AG20443 (cell line): ENCODE data around the gene IL16.
"Not testable (repeated sequence)": the region's sequence is repeated elsewhere in the genome, so short reads cannot be mapped to it uniquely, and the experiment has no call there.

ENCODE experiments used
- DNase-seq: peaks from one replicate; pipeline ENCODE4 v3.0.0; 2012; ENCODE audit warnings: low spot score, mixed read lengths

Gene IL16

DNA sequence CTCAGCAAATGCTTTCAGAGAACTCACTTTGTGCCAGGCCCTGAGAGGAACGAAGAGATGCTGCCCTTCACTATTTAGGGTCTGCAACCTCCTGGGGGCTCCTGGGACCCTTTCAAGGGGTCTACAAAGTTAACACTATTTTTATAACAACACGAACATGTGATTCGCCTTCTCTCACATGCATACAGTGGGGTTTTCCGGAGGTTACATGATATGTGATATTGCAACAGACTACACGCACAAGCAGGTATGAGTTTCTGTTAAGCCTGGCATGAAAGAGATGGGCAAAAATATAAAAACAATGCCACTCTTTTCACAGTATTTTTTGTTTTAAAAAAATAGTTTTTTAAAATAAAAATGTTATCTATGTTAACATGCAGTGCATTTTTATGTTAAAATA, 117.0 kb downstream of the IL16 start:
- no peak for DNase-seq

DNA sequence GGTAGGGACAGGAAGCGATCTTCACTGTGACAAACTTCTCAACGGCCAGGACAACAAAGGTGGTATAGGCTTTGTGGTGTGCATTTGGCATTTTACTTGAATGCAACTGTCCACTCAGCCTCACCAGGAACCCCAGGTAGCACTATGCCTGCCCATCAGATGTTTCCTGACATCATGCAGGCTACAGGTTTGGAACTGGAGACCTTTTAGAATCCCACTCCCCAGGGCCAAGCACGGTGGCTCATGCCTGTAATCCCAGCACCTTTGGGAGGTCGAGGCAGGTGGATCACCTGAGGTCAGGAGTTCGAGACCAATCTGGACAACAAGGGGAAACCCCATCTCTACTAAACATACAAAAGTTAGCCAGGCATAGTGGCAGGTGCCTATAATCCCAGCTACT, 117.7 kb downstream of the IL16 start:
- DNase-seq: no peak

DNA sequence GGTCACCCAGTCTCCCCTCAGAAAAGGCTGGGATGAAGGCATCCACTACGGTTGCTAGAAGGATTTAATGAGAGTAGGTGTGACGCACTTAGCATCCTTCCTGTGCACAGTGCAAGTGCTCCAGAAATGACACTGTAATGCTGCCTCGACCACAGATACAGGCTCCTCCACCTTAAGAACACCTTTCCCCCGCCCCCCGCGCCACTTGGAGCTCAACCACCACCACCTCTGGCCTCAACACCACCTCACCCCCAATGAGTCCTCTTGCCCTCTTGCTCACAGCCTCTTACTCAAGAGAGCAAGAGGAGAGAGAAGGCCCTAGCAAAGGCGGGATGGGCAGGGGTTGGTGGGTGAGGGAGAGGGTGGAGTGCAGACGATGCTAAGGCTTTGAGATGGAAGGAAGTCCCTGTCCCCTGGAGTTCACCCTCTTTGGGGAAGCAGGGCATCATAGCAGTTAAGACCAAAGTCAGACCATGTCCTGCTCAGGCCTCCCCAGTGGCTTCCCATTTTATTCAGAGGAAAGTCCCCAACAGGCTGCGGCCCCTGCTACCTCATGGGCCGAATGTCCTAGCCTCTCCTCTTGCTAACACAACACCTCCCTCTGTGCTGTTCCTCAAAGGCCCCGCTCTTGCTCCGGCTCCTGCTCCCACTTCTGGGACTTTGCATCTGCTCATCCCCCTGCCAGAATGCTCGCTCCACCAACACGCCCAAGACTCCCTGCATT, 118.9 kb downstream of the IL16 start:
- no peak for DNase-seq

DNA sequence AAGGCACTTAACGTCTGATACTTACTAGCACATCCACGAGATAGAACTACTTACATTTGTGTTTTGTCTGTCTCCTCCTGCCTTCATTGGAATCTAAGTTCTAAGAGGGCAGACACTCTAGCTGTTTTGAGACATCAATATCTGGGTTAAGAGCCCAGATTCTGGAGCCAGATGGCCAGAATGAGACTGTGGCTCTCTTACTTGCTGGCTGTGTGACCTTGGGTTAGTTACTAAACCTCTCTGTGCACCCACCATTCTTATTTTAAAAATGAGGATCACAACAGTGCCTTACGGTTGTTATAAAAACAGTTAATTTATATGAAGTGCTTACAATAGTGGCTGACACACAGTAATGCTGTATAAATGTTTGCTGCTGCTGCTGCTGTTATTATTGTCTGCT, 119.6 kb downstream of the IL16 start:
- DNase-seq: no peak

DNA sequence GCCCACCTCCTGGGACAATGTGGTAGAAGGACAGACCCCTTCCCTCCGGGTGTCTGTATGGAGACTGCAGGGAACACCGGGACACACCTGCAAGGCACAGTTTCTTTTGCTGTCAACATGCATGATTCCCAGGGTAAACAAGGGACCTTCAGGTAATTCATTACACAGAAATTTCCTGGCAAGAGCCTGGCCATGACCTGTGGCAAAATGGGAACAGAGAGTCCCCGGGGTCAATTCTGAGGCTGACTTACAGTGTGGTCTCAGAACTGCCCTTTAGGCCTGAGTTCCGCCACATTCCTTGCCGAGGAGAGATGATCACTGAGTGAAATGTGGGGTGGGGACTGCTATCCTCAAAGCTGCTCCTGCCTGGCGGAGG, 121.0 kb downstream of the IL16 start:
- DNase-seq: no peak

DNA sequence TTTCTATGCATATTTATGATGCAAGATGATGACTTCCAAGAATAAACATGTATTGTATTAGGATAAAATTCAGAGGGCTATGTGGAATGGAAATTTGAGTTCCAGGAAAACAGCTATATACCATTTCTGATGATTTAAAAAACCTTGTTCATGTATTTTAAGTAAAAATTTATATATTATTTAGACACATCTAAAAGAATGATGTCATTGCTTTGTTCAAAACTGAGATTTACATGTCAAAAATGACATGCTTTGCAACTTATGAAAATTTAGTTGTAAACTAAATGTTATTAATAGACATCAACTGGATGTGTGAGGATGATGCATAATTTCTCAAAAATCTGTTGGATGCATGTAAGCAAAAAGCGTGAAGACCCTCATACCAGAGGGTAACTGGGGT, 125.0 kb downstream of the IL16 start:
- DNase-seq: no peak

DNA sequence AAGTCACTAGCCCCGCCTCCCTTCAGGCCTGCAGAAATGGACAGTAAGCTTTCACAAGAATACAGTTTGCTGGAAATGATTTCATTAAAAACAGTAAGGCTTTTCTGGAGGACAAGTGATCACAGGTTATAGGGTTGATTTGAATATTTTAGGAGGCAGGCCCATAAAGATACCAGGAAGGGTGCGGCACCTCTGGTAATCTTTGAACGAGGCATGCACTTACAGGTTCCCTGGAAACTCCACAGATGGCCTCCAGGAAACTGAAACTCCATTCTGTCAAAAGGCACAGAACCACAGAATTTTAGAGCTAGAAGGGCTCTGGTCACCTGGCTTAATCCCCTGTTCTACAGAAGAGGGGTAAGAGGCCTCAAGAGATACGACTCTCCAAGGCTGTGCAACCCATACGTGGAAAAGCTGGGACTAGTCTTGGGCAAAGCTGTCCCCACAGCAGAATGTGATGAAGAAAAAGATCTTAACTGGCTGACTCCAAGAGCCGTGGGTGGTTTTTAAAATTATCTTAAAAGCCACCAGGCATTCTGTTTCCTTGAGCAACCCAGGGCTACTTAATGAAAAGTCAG, 126.1 kb downstream of the IL16 start:
- no peak for DNase-seq

DNA sequence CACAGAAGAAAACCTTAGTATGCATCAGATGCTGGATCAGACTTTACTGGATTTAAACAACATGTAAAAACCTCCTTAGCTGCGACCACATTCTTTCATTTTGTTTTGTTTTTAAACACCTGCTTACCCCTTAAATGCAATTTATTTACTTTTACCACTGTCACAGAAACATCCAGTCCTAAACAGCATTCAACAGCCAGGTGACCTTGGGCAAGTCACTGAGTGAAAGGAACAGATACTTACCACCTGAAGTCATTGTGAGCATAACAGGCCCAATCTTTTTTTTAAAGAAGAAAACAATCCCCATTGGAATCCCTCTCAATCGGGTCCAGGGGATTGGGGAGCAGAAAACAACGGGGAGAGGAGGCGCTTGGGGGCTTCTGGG, 126.9 kb downstream of the IL16 start:
- DNase-seq: no peak

DNA sequence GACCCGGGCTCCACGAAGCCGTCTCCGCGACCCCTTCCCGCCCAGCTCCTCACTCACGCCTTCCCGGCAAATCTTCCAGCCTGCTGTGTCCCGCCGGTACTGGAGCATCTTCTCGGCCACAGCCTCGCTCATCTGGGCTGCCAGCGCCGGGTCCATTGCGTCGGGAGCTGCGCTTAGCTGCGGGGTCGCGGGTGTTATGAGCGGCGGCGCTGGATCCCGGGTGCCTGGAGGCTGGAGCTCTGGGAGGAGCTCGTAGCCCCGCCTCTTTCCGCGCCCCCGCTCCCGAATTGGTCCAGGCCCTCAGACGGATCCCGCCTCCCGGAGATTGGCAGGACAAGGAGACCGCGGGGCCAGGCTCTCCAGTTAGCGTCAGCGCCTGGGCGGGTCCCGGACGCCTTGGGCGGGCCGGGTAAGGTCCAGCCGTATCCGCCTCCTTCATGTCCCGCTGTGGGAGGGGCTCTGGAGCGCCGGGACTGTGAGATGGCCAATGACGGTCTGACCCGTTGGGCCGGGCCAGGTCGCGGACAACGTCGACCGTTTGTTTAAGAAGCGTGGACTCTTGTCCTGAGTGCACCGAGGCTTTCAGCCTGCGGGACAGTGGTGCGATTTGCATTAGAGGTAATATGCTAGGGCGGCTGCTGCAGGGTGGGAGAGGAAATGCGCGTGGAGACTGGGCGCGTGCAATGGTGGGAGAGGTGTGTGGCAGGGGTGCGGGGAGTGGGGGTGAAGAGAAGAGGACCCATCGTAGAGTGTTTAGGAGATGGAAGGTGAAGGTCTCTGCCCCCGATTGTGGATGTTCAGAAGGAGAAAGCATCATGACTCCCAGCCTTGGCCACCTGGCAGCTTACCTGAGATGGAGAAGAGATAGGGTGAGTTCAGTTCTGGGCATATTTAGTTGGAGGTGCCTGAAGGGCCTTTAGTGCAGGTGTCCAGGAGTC, 127.5 kb downstream of the IL16 start, which contains the start of gene STARD5:
Gene STARD5 (minus strand): TSS at position 198 of the 938 bp plus-strand sequence. CDS start 42 bp downstream, at position 156.
- DNase-seq: peak; percentile 99

DNA sequence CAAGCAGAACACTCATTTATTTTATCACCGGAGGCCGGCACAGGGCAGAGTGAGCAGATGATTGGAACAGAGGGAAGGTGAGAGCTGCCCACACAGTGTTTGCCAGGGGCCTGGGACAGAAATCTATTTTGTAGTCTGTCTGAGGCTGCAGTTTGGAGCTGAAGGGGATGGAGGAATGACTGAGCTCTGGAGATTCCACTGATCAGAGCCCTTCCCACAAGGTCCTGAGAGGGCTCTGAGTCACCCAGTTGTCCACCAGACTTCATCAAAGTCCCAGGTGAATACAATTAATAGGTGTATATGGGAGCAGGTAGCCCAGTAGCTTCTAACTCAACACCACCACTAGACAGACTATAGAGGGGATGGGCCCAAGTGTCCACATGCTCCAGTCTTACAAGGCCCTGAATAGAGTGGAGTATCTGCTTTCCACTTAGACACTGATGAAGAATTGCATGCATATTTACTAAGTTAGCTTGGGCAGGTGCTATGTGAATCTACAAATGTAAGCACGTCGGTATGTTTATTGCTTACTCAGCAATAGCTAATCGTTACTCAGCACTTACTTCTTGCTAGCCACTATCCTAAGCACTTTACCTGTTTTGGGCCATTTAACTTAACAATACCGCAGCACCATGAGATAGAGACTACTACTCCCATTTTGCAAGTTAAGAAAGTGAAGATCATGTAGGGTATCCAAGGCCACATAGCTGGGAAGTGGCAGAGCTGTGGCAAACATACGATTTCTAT, 130.0 kb downstream of the IL16 start:
- no peak for DNase-seq

DNA sequence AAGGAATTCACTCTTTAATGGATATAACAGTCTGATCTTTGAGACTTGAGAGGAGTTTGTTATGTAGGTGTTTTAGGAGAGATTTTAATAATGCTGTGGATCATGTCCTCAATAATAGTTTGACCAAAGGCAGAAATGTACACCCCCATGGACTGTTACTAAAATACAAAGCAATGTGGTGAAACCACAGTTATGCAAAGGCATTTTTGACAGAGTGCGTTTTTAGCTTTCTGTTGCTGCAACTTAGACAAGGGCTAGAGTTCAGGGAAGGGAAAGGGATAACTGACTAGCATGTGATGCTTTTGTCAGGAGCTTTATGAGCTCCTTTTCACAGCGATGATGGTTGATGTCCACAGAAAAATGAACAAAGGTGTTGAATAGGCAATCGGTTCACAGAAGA, 130.8 kb downstream of the IL16 start:
- peak; percentile 69 for DNase-seq

DNA sequence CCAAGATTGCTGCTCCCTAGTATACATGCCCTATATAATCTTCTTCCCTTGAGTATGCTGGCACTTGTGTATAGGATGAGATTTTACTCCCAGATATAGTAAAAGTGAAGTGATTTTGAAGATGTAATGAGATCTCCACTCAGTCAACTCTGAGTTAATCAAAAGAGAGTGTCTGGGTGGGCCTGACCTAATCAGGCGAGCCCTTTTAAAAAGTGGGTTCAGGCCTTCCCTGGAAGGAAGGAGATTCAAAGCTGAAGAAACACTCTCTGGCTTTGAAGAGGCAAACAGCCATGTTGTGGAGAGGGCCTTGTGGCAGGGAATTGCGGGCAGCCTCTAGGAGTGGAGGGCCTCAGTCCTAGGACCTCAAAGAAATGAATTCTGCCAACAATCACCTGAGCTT, 132.8 kb downstream of the IL16 start:
- DNase-seq: no peak

DNA sequence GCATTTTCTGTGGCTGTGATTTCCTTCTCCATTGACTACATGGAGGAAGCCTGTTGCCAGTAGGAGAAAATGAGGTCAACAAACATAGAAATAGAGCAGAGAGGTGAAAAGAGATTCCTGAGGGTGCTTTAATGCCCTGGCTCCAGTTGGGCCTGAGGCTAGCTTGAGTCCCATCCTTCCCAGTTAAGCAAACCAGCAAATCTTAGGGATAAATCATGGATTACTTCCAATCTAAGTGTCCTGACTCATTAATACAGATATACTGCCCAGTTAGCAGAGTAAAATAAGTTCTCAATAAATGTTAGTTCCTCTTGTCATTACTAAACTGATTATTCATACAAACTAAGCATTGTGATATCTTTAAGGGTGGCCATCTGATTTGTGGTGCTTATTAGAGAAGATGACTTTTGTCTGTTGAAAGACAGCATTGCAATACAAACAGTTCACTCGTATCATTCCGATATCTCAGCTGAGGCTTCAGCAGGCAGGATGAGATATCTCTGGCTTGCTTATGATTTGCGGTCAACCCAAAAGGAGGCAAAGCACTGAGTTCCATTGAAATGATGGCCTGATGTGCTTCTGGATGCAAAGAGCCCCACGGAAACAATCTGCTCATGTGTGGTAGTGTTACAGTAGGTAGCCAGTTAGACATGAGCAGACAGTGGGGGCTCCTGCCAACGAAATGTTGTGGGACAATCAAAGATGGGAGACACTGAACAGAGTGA, 133.8 kb downstream of the IL16 start:
- no peak for DNase-seq

DNA sequence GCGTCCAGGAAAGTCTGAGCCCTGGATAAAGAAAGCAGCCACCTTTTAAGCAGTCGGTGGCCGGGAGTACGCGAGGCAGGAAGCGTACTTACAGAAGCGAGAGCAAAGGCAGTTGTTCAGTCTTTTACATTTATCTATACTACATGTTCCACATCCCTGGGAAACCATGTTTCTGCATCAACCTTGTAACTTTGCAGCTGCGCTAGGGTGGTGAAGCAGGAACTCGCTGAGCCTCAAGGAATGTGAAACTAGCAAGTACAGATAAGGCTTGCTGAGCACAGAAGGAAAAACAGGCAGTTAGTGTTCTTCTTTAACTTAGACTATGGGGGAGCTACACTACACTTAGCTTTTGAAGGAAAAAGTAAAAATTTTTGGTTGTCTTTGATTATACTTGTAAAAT, 134.5 kb downstream of the IL16 start:
- not testable (repeated sequence) for DNase-seq

DNA sequence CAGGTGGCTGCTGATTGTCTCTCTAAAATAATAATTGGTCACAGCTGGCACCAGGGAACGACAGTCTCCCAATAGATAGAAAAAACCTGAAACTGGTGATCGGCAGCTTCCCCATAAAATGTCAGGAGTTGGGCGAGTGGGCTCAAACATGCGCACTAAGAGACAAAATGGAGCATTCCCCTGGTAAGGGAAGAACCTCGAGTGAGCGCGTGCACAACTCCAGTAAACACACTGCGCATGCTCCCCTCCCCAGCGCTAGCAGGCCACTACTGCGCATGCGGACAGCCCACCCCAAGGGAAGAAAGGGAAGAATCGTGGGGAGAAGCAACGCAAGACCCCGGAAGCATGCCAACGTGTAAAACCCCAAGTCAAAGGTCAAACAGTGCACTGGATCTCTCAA, 134.9 kb downstream of the IL16 start:
- no peak for DNase-seq

DNA sequence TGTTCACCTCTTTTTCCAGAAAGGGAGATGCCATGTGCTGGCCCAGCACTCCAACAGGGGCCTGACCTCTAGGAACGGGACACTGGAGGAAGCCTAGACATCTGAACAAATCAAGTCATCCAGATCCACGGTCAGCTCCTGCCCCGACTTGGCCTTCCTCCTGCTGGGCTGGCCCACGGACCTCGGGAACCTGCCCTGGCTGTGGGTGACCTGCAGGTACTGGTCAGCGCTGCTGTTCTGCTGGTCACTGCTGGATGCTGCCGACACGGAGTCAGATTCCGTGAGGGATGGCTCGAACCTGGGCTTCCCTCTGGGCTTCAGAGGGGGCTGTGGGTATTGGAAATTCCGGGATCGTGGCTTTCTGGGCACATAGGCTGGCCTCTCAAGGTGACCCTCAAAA, 135.6 kb downstream of the IL16 start:
- no peak for DNase-seq

DNA sequence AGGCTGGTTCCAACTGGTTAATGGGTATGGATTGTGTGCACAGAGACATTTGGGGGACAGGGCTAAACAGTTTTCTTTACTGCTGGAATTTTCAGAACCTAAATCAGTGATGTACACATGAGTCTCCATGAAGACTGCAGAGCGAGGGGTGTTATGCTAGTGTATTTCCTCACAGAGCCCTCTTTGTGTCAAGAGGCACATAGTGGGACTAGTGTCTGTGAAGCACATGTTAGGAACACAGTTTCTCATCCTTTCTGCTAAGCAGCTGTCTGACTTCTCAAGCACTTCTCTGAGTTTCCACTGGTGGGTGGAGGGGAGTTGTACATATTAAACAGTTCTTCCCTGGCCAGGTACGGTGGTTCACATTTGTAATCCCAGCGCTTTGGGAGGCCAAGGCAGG, 136.7 kb downstream of the IL16 start:
- no peak for DNase-seq

DNA sequence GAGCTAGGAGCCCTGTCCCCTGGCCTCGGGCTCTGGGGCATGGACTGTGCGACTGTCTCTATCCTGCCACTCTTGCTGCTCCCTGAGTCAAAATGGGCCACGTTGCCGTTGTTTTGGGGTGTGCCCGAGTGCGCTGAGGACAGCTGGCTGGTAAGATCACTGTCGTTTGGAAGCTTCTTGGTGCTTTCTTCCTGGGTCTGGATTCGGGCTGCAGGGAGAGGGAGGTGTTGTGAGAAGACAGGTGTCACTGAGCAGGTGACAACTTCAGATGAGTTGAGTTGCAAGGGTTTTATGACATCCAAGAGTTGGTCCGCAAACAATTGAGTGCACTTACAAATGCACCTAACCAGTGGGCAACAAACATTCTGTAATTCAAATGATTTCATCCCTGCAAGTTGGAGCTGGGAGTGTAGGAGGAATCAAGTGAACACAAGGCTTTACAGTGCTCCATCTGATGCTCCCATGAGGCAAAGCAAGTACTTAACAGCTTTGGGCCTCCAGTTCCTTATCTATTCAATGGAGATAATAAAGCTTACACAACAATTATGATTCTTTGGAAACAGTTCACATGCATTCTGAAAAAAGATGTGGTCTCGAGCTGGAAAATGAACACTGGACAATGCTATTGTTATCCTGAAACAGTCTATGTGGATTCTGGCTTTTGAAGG, 138.2 kb downstream of the IL16 start:
- no peak for DNase-seq

DNA sequence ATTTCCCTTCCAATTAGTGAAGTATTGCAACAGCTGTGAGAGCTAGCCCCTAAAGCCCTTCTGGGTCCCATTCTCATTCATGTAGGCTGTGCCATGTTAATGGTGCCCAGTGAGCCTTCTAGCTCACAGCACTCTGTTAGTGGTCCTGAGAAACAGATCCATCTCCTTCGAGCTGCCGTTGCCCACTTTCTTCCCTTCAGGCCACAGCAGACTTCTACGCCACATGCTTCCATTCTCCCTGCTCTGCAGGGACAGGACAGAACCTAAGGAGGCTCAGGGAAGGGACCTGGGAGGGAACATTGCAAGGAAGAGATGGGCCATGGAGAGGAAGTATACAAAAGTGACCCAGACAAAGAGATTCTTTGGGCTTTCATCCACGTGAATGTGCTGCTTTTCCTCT, 139.0 kb downstream of the IL16 start:
- DNase-seq: no peak

DNA sequence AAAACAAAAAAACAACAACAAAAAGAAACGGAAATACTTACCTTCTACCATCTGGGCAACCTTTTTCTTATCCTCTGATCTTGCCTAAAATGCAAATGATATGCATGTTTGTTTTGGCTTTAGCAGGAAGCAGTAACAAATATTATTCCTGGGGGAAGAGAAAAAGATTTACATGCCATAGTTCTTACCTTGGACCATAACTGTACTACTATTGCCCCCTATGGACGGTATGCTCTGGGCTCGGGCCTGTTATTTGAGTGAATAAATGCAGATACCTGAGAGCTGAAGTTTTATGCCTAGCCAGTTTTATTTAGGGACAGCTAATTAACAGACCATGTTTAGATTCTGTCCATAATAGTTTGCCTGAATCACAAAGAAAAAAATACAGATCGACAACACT, 139.9 kb downstream of the IL16 start:
- DNase-seq: no peak

DNA sequence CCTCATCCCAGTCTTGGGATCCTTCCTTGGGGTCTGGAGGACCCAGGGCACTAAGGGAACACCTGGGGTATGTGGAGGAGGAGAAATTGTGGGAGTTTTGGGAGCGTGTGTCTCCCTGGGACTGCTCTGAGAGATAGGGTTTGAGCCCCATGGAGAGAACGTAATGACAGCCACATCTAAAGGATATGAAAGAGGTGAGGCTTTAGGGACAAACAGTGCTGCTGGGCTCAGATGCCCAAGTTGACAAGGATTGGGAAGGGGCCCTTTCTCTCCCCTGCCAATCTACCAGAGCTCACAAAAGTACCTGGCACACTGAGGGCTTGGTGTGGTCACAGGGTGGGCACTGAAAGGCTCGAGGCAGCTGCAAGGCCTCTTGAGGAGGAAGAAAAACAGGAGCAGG, 140.6 kb downstream of the IL16 start:
- no peak for DNase-seq
